IPS DF 4.7 (cell line): ENCODE results near the gene SCGB3A1.

Experiments used
- DNase-seq: peaks from one replicate; pipeline ENCODE4 v3.0.0-alpha.2; 2013; ENCODE audit warnings: low spot score; ENCODE audit errors: extremely low read depth

Gene SCGB3A1

DNA sequence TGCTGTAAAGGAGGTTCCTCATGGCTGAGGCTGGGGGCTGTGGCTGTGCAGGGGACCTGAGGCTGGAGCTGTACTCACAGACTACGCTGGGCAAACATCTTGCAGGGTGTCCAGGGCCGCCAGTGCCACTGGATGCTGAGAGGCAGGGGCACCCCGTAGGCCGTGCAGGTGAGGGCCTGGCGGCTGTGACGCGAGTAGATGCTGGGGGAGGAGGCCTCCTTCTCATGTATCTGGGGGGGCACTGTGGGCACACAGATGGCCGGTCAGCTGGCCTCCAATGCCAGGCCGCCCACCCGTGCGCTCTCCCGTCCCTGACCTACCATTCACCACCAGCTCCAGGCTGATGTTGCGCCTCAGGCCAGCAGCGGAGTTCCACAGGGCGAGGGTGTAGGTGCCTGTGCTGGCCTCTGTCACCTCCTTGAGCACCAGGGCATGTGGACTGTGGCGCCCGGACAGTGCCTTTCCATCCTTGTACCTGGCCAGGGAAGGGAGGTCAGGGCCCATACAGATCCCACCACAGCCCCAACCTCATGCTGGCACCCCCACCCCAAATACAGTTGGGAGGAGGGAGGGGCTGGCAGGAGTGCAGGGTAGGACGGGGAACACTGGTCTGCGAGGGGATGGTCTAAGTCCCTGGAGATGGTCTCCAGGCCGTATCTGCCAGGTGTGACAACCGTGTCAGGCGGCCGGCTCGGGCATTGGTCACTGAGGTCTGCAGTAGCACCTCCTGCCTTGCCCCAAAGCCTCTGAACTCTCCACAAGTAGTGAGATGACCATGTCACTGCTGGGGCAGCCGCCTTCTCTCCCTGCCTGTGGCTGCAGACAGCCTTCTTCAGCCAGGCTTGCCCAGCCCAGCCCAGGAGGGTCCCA, 34.7 kb upstream of the SCGB3A1 start:
- DNase-seq: no peak

- no peak for DNase-seq
Measured at GRCh38 chr5:180625125-180625790, 34.0 kb upstream of the SCGB3A1 start.

DNA sequence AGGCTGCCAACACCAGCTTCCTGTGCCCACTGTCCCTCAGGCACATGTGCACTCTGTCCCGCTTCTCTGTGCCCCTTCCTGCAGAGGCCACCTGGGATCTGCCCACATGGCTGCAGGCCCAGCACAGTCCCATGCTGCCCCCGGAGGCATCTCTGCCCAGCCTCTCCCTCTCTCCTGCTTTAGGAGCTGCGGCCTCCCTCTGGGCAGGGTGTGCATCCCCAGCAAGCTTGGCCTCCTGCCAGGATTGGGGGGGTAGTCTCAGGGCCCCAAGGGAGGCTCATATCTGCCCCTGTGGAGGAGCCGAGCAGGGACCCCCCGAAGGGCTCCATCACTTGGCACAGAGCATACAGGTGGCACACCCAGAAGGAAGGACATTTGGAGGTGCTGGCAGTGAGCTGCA, 33.3 kb upstream of the SCGB3A1 start:
- no peak for DNase-seq

GRCh38 chr5:180623844-180624243, 32.5 kb upstream of the SCGB3A1 start:
- DNase-seq: no peak

DNA sequence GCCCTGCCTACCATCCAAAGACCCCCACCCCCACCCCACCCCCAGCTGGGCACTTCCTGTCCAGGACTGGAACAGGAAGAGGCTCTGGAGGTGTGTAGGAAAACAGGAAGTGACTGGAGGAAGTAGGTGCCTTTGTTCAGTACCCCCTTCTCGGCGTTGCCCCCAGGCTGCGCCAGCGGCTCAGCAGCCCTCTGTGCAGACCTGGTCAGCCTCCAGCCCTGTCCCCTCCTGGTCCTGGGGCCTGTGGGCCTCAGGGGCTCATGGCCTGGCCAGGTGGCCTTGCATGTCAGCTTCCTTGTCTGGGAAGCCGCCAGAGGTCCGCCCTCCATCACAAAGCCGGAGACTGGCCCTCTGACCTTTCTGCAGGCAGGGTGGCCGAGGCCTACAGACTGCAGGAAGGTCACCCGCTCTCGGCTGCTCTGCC, 32.1 kb upstream of the SCGB3A1 start:
- no peak for DNase-seq

GRCh38 chr5:180622910-180623309, 31.6 kb upstream of the SCGB3A1 start:
- DNase-seq: no peak

- no peak for DNase-seq
Measured at GRCh38 chr5:180621311-180621710, 30.0 kb upstream of the SCGB3A1 start.

GRCh38 chr5:180620014-180620413, 28.7 kb upstream of the SCGB3A1 start:
- no peak for DNase-seq

- DNase-seq: no peak
Measured at GRCh38 chr5:180619563-180619915, 28.2 kb upstream of the SCGB3A1 start.

DNA sequence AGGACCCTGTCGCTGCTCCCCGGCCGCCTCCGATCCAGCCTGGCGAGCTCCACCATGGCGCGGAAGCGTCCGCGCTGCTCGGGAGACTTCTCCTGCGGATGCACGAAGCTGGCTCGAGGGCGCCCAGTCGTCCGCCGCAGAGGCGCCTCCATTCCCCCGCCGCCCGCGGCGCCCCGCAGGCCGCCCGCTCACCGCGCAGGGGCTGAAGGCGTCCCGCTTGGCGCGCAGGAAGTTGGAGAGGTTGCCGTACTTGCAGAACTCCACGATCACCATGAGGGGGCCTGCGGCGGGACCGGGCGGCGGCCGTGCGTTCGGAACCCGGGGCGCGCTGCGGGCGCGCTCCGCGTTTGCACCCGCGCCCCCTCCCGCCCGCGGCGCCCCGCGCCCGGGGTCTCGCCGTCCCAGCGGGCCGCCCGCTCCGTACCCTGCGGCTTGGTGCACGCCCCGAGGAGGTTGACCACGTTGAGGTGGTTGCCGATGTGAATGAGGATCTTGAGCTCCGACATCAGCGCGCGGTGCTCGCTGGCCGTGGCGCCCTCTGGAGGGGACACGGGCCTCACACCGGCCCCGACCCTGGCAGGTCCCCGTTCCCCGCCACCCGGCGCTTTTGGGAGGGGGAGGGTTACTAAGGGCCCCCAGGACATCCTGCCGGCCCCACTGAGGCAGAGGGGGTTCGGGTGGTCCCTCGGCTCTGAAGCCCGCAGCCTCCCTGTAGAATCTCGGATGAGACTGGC, 27.7 kb upstream of the SCGB3A1 start:
- no peak for DNase-seq

DNA sequence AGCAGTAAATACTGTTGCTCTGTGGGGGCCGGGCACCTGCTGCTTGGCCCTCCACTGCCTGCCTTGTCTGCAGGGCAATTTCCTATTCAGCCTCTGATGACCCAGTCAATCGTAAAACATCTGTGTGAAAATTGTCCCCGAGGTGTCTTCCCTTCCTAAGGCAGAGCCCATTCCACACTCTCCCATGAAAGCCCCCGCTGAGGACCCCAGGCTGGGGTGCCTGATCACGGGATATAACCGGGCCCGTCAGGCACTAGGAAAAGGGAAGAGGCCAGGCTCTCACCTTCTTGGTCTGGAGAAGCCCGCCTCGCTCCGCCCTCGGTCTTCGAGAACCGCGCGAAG, 27.2 kb upstream of the SCGB3A1 start:
- no peak for DNase-seq

DNA sequence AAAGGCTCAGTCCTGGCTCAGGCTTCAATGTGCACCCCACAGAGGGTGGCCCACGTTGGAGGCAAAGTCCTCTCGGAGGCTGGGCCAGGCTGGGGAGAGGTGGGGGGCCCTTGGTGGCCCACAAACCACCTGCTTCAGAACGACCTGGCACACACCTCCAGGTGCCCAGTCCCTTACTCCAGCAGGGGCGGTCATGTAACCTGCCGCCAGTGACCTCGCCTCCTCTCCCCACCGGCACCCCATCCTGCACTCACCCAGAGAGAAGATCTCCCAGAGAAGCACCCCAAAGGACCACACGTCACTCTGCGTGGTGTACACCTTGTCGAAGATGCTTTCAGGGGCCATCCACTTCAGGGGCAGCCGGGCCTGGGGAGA, 22.5 kb upstream of the SCGB3A1 start:
- DNase-seq: no peak

DNA sequence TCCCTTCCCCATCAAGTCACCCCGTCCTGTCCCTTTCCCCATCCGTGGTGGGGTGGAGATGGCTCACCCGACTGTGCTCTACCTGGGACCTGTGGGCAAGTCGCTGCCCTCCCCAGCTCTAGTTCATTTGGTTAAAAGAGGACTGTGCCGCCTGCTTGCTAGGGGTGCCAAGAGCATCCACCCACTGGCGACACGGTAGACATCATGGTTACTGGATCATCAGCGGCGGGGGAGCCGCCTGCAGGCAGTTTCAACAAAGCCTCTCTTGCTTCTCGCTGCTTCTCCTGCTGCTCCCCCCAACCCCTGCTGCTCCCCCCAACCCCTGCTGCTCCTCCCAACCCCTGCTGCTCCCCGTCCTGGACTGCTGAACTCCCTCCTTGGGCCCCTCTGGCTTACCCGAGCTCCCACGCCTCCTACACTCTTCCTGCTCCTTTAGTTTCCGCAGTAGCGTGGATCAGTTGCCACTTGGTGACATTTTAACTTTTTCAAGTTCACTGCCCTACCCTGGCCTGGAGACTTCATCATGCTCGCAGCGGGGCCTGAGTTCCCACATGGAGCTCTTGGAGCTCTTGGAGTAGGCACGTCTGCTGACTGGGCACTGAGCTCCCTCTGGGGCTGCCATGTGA, 22.0 kb upstream of the SCGB3A1 start:
- DNase-seq: no peak

- DNase-seq: no peak
Measured at GRCh38 chr5:180612683-180613082, 21.4 kb upstream of the SCGB3A1 start.

DNA sequence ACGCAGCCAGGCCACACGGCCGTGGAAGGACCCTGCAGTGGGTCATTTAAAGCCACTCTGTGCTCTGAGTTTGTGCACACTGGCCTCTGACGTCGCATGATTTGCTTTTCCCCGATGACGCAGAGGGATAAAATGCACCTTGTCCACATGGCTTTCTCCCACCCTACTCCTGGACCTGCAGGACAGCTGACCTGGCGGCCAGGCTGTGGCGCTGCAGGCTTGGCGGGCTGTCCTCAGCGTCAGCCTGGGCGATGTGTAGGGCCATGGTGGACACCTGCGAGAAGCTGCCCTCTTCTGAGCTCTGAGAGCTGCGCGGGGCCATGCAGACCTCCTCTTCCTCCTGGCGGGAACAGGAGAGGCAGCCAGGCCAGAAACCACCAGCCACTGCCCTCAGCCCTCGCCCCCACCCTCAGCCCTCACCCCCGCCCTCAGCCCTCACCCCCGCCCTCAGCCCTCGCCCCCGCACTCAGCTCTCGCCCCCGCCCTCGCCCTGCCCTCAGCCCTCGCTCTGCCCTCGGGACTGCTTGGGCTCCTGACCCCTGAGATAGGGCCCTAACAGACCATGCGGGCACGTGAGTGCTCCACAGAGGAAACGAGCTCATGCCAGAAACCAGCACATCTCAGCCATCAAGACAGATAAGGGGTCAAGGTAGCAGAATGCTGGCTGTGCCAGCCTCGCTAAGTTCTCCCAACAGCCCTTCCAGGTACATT, 20.0 kb upstream of the SCGB3A1 start:
- no peak for DNase-seq

DNA sequence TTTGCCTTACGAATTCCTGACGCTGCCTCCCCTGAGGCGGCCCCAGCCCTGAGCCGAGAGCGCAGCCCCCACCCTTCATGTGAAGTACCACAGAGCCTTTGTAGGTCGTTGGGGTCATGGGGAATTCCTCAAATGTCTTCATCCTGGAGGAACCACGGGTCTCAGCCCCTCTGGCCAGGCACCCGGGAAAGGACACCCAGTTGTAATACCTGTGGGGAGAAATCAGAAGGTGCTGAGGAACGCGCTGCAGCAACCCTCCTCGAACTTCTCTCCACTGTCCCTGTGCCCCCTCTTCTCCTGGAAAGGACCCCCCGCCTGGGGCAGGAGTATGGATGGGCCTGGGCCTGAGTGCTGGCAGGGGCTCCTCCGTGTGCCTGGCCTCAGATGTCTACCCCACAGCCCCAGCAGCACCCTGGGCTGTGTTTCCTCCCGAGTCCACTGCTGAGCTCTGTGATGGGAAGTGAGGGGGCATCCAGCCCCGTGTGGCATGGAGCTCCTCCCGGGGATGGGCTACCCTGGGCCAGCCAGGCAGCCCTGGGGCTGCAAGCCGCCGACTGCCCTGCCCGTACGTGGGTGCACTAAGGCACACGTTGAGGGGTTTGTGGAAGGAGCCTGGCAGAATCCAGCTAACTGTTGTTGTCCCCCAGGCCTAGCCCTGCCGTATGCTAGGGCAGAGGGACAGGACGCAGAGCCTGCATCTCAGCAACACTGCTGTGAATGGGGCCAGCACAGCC, 18.7 kb upstream of the SCGB3A1 start:
- DNase-seq: no peak

- no peak for DNase-seq
Measured at GRCh38 chr5:180609386-180609785, 18.1 kb upstream of the SCGB3A1 start.

GRCh38 chr5:180608572-180609310, 17.4 kb upstream of the SCGB3A1 start:
- DNase-seq: no peak

DNA sequence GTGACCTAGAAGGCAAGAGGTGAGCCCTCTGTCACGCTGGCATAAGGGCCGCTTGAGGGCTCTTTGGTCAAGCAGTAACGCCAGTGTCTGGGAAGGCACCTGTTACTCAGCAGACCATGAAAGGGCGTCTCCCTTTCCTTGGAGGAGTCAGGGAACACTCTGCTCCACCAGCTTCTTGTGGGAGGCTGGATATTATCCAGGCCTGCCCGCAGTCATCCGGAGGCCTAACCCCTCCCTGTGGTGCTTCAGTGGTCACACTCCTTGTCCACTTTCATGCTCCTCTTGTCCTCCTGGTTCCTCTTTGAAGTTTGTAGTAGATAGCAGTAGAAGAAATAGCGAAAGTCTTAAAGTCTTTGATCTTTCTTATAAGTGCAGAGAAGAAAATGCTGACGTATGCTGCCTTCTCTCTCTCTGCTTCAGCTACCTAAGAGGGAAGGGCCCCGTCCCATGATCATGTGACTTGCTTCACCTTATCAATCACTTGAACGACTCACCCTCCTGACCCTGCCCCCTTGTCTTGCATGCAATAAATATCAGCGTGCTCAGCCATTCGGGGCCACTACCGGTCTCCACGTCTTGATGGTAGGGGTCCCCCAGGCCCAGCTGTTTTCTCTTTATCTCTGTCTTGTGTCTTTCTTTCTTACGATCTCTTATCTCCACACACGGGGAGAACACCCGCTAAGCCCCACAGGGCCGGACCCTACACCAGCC, 16.7 kb upstream of the SCGB3A1 start:
- DNase-seq: no peak
